Posterior vena cava (tissue), 2 donors: Measurements from ENCODE around the gene DMKN. TPM values are rescaled to one million over a fixed set of nuclear protein-coding genes. Genes with fewer than 3 reads are reported as not detected.

Experiments used
- DNase-seq: peaks from one replicate; pipeline ENCODE4 v3.0.0-alpha.2; 2020; ENCODE audit warnings: low spot score
- intact Hi-C, 2 donors: fragments of 100-400 bp; cut with DNase I; formaldehyde crosslinking; loops; one replicate each; pipeline versions ENCODE4 v1.14.1 to v1.14.2; 2022 to 2023
- long read RNA-seq, 2 donors: library from polyadenylated mRNA; unstranded; transcript quantifications; one replicate each; pipeline ENCODE4 v2.0.0, GENCODE V29; 2020 to 2021
- total RNA-seq, 2 donors: library from RNA; stranded (reverse); fragmentation: NEBNext Ultra II Directional; extraction: Animal tissue kit (Norgen Biotek cat#: 25700); gene quantifications; one replicate each; pipeline ENCODE4 v1.2.1, GENCODE V29; 2021
- donor health status: DM: yes; HTN: yes; CAD: no.
- donor health status: DM: yes; HTN: yes; CAD: no.

Gene DMKN
- total RNA-seq, result 1 to 10 TPM; 2.1 to 2.2 TPM
- long read RNA-seq, donor 1, partial matches to known transcripts, result 0 of 1 reads
- long read RNA-seq, donor 1, other reads (novel, unspliced or antisense), result 1 of 1 reads
- long read RNA-seq, donor 2, partial matches to known transcripts, result 0 of 2 reads
- long read RNA-seq, donor 2, other reads (novel, unspliced or antisense), result 2 of 2 reads

- intact Hi-C loops, result no loop called here
- no peak for DNase-seq
Measured at GRCh38 chr19:35513628-35514281, at the start of gene DMKN. Gene DMKN (minus strand): TSS chr19:35513649. CDS start chr19:35513475, 174 bp downstream.

GRCh38 chr19:35562776-35563175 lies 49.3 kb upstream of the DMKN start:
- no peak for DNase-seq
- intact Hi-C loops, result no loop called here

GRCh38 chr19:35562336-35562735 lies 48.9 kb upstream of the DMKN start:
- intact Hi-C loops, result no loop called here
- DNase-seq, result no peak

- DNase-seq, result no peak
- intact Hi-C loops, result no loop called here
Measured at GRCh38 chr19:35561436-35561835, 48.0 kb upstream of the DMKN start.

GRCh38 chr19:35560677-35561076 lies 47.2 kb upstream of the DMKN start:
- peak; percentile 15 for DNase-seq
- intact Hi-C loops, result no loop called here

GRCh38 chr19:35560271-35560670 lies 46.8 kb upstream of the DMKN start:
- peak; percentile 28 for DNase-seq
- intact Hi-C loops, result no loop called here

GRCh38 chr19:35559781-35560180 lies 46.3 kb upstream of the DMKN start:
- intact Hi-C loops, result loop anchor here in 1 of 2 donors (5.0 kb wide), 1 partner anchor 118 kb away; no protein-coding TSS in a partner anchor

GRCh38 chr19:35559281-35559659 lies 45.8 kb upstream of the DMKN start:
- intact Hi-C loops, result loop anchor here in 1 of 2 donors (5.0 kb wide), 1 partner anchor 118 kb away; no protein-coding TSS in a partner anchor

More at GRCh38 chr19:35559781-35560180, 46.3 kb upstream of the DMKN start:
- no peak for DNase-seq

GRCh38 chr19:35558400-35559280 lies 45.2 kb upstream of the DMKN start:
- no peak for DNase-seq
- intact Hi-C loops, result loop anchor here in 1 of 2 donors (5.0 kb wide), 1 partner anchor 119 kb away; no protein-coding TSS in a partner anchor

More at GRCh38 chr19:35559281-35559659, 45.8 kb upstream of the DMKN start:
- no peak for DNase-seq

- intact Hi-C loops, result loop anchor here in 1 of 2 donors (5.0 kb wide), 1 partner anchor 120 kb away; no protein-coding TSS in a partner anchor
- peak; percentile 76 for DNase-seq
Measured at GRCh38 chr19:35557539-35558399, 44.3 kb upstream of the DMKN start.

- DNase-seq, result peak; percentile 56
- intact Hi-C loops, result loop anchor here in 1 of 2 donors (5.0 kb wide), 1 partner anchor 120 kb away; no protein-coding TSS in a partner anchor
Measured at GRCh38 chr19:35556846-35557538, 43.5 kb upstream of the DMKN start.

- DNase-seq, result no peak
- intact Hi-C loops, result loop anchor here in 1 of 2 donors (5.0 kb wide), 1 partner anchor 121 kb away; no protein-coding TSS in a partner anchor
Measured at GRCh38 chr19:35556025-35556590, 42.7 kb upstream of the DMKN start.

GRCh38 chr19:35555301-35556005 lies 42.0 kb upstream of the DMKN start:
- no peak for DNase-seq
- intact Hi-C loops, result loop anchor here in 1 of 2 donors (5.0 kb wide), 1 partner anchor 122 kb away; no protein-coding TSS in a partner anchor

GRCh38 chr19:35554076-35554475 lies 40.6 kb upstream of the DMKN start:
- intact Hi-C loops, result no loop called here

GRCh38 chr19:35553385-35554000 lies 40.0 kb upstream of the DMKN start:
- DNase-seq, result no peak
- intact Hi-C loops, result no loop called here

More at GRCh38 chr19:35554076-35554475, 40.6 kb upstream of the DMKN start:
- DNase-seq, result no peak

GRCh38 chr19:35552534-35553384 lies 39.3 kb upstream of the DMKN start:
- intact Hi-C loops, result no loop called here

More at GRCh38 chr19:35552534-35553384, 39.3 kb upstream of the DMKN start:
- DNase-seq, result no peak
